HPDE6-E6E7 (cell line): ENCODE results near the gene SMCHD1.
"Not testable (repeated sequence)": the region's sequence is repeated elsewhere in the genome, so short reads cannot be mapped to it uniquely, and the experiment has no call there.

Experiments used
- DNase-seq: peaks from one replicate; pipeline ENCODE4 v3.0.0; 2011; ENCODE audit warnings: missing footprints; ENCODE audit errors: extremely low spot score

Gene SMCHD1

GRCh38 chr18:2657788-2658458 is 2.4 kb downstream of the SMCHD1 start:
- DNase-seq, result no peak

GRCh38 chr18:2660849-2661248 is 5.3 kb downstream of the SMCHD1 start:
- DNase-seq, result not testable (repeated sequence)

GRCh38 chr18:2662288-2662687 is 6.8 kb downstream of the SMCHD1 start:
- not testable (repeated sequence) for DNase-seq

GRCh38 chr18:2662990-2663389 is 7.5 kb downstream of the SMCHD1 start:
- no peak for DNase-seq

- DNase-seq, result no peak
Measured at GRCh38 chr18:2672410-2672809, 16.9 kb downstream of the SMCHD1 start.

GRCh38 chr18:2672872-2673271 is 17.3 kb downstream of the SMCHD1 start:
- no peak for DNase-seq

- DNase-seq, result not testable (repeated sequence)
Measured at GRCh38 chr18:2678933-2679332, 23.4 kb downstream of the SMCHD1 start.

- no peak for DNase-seq
Measured at GRCh38 chr18:2680216-2680792, 24.8 kb downstream of the SMCHD1 start.

- DNase-seq, result no peak
Measured at GRCh38 chr18:2681993-2682603, 26.6 kb downstream of the SMCHD1 start.

- no peak for DNase-seq
Measured at GRCh38 chr18:2683055-2683454, 27.5 kb downstream of the SMCHD1 start.

- DNase-seq, result no peak
Measured at GRCh38 chr18:2686349-2686968, 30.9 kb downstream of the SMCHD1 start.

GRCh38 chr18:2687390-2688001 is 32.0 kb downstream of the SMCHD1 start:
- DNase-seq, result no peak

- DNase-seq, result no peak
Measured at GRCh38 chr18:2692508-2692907, 37.0 kb downstream of the SMCHD1 start.

GRCh38 chr18:2697184-2697583 is 41.7 kb downstream of the SMCHD1 start:
- no peak for DNase-seq

GRCh38 chr18:2699001-2699400 is 43.5 kb downstream of the SMCHD1 start:
- no peak for DNase-seq

- no peak for DNase-seq
Measured at GRCh38 chr18:2704541-2704940, 49.0 kb downstream of the SMCHD1 start.

- DNase-seq, result no peak
Measured at GRCh38 chr18:2706903-2707302, 51.4 kb downstream of the SMCHD1 start.

- DNase-seq, result no peak
Measured at GRCh38 chr18:2707551-2708168, 52.1 kb downstream of the SMCHD1 start.

- DNase-seq, result no peak
Measured at GRCh38 chr18:2709316-2709715, 53.8 kb downstream of the SMCHD1 start.

- no peak for DNase-seq
Measured at GRCh38 chr18:2714140-2714539, 58.6 kb downstream of the SMCHD1 start.

- no peak for DNase-seq
Measured at GRCh38 chr18:2715990-2716389, 60.5 kb downstream of the SMCHD1 start.
